SKM-1 (cell line): Measurements from ENCODE around the gene CRIP2.

ENCODE experiments used
- DNase-seq: peaks from one replicate; lab custom pipeline; 2025; ENCODE audit not compliant: unreplicated experiment; lab: John Stamatoyannopoulos, UW

Gene CRIP2

DNA sequence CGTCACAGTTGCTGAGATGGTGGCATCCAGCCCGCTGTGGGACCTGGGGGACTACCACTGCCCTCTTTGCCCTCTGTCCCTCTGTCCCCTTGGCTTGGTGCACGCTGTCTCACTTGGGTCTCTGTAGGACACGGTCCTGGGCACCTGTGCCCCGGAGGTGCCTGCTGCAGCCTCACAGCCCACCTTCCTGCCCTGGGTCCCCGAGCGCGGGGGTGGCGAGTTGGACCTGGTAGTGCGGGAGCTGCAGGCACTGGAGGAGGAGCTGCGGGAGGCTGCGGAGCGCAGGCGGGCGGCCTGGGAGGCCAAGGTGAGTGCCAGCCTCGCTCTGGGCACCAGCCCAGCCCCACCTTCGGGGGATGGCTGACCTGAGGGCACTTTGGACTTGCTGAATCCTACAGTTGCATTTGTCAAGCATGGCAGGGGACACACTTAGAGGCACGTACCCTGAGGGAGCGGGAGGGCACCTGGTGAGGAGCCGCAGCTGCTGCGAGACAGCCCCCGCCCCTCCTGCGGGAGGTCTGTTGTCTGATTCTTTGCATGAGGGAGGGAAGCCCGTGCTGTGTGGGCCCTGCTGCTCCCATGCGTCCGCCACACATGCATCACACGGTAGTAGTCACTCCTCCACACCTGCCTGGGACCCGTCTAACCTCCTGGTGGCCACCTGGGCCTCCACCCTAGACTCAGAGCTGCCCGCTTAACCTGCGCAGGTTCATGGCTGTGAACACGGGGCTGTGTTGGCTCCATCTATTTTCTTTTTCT, 23.2 kb downstream of the CRIP2 start:
- no peak for DNase-seq

DNA sequence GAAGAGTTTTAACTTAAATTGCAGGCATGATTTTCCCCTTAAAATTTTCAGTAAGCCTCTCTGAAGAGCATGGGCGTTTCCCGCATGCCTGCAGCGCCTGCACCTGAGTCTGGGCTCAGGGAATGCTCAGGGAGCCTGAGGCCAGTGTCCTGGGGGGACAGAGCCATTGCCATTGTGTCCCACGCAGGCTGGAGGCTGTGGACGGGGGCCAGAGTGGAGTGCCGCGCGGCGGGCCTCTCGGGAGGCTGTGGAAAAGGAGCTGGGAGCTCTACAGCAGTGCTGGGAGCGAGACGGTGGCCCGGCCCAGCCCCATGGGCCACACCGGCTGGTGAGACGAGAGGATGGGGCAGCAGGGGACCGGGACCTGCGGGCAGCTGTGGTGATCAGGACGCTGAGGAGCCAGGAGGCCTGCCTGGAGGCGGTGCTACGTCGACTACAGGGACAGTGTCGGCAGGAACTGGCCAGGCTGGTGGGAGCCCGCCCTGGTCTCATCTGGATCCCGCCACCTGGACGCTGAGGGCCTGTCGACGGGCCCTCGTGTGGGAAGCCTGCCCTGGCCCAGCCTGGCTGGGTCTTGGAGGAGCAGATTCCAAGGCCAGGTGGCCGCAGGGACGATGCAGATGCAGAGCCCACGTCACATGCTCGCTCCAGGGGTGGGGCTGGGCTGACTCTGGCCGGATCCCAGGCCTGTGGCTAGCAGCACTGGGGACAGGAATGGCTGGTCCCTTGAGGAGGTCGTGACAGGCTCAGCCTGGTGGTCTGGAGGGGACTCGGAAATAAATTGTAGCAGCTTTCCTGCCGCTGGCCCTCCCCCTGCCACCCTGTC, 24.0 kb downstream of the CRIP2 start:
- no peak for DNase-seq

DNA sequence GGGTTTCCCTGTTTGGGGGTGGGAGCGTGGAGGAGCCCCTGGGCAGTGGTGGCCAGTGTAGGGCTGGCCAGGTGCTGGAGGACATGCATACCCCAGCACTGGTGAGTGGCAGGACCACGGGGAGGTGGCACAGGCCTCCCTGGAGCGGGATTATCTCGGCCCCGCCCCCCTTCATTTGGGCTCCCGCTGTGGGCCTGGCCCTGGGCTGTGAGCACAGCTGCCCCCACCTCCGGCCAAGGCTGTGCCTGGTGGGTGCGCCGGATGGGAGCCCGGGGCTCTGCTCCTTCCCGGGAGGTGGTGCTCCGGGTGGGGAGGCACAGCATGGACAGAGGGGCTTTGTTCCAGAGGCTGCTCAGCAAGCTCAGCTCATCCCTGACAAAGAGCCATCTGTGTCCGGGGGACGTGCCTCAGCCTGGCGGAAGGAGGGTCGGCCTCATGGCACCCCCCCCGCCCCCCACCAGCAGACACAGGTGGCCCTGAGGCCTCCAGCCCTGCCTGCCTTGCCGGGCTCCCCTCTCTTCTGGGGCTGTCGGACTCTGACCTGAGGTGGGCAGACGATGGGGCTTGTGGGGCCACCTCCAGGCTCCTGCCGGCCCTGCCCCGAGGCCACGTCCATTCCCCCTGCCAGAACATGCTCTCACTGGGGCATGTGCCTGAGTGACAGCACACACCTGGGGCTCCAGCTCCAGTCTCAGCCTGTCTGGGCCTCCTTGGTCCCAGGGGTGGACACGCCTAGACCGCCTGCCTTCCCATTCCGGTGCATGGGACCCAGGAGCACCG, 24.8 kb downstream of the CRIP2 start:
- DNase-seq = no peak

- no peak for DNase-seq
Measured at GRCh38 chr14:105500036-105500725, 25.6 kb downstream of the CRIP2 start.

DNA sequence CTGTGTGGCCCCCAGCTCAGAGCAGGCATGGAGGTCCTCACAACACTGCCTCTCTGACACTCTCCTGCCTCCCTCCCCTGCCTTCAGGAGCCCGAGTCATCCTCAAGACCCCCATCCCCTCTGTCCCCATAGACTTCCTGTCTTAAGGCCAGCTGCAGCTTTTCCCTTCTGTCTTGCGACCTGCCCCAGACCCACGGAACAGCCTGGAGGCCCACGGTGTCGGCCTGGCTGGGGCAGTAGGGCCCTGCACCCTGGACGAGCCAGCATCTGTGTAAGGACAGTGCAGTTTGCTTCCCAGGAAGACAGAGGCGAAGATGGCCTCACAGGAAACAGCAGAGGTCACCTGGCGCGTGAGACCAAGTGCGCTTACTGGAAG, 26.1 kb downstream of the CRIP2 start:
- DNase-seq = no peak

- DNase-seq = no peak
Measured at GRCh38 chr14:105501504-105502291, 27.1 kb downstream of the CRIP2 start.

- DNase-seq = no peak
Measured at GRCh38 chr14:105502446-105503295, 28.1 kb downstream of the CRIP2 start.

DNA sequence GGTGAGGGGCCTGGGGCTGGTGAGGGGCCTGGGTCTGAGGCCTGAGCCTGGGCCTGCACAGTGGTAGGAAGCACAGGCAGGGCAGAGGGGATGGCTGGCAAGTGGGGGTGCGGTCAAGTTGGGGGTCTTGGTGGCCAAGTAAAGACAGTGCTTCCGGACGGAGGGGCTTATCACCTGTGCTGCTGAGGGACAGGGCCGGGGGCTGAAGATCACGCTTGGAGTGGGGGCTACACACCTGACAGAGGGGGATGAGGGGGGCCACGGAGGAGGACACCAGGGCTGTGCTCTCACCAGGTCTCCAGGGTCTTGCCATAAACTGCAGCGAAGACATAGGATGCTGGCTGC, 28.6 kb downstream of the CRIP2 start:
- no peak for DNase-seq

DNA sequence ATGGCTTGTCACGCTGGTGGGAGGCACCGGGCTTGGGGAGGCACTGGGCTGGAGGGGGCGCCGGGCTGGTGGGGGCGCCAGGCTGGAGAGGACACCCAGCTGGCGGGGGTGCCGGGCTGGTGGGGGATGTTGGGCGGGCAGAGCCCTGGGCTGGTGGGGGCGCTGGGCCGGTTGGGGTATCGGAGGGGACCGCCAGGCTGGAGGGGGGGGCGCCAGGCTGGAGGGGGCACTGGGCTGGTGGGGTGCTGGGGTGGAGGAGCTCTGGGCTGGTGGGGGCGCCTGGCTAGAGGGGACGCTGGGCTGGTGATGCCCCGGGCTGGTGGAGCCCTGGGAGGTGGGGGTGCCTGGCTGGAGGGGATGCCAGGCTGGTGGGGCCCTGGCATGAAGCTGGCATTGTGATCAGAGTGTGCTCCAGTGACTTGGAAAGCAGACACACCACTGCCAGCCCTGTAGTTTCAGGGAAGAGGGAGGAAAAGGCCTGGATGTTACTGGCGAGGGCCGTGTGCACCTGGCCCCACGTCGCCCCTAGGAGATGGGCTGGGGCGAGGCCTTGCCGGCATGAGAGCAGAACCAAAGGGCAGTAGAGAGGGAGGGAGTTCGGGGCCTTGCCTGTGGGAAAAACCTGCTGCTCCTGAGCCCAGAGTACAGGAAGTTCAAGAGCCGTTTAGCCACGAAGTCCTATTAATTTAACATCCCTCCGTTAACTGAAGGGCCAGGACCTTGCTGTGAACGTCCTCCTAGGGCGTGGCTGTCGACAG, 29.5 kb downstream of the CRIP2 start:
- no peak for DNase-seq

GRCh38 chr14:105505101-105505500, 30.5 kb downstream of the CRIP2 start:
- no peak for DNase-seq

- DNase-seq = no peak
Measured at GRCh38 chr14:105507247-105507646, 32.6 kb downstream of the CRIP2 start.

GRCh38 chr14:105508069-105508468, 33.4 kb downstream of the CRIP2 start:
- no peak for DNase-seq

DNA sequence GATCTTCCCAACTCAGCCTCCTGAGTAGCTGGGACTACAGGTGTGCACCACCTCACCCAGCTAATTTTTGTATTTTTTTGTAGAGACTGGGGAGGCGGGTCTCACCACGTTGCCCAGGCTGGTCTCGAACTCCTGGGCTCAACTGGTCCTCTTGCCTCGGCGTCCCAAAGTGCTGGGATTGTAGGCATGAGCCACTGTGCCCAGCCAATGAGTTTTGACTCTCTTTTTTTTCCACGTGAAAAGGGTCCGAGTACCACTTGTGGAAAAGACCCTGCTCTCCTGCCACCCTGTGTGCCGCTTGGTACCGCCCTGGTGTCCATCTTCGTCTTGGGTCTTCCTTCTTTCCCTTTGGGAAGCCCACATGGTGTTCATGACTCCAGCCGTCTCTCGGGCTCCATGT, 34.0 kb downstream of the CRIP2 start:
- DNase-seq = no peak

GRCh38 chr14:105517096-105517495, 42.5 kb downstream of the CRIP2 start:
- DNase-seq = no peak

GRCh38 chr14:105519946-105520698, 45.5 kb downstream of the CRIP2 start:
- DNase-seq = no peak

GRCh38 chr14:105525326-105525725, 50.7 kb downstream of the CRIP2 start:
- DNase-seq = no peak

GRCh38 chr14:105525861-105526775, 51.5 kb downstream of the CRIP2 start, which contains the start of gene TMEM121:
Gene TMEM121 (plus strand): TSS chr14:105526583. CDS start chr14:105528835, 2,252 bp downstream.
- no peak for DNase-seq
